Anterior cingulate cortex (tissue), 58 donors: ENCODE measurements around the gene DGKQ.

Source experiments
- DNase-seq, 58 donors: peaks; one replicate each; lab custom pipeline; 2025; lab: John Stamatoyannopoulos, UW

DGKQ gene

GRCh38 chr4:912548-913279, 60.7 kb downstream of the DGKQ start:
- peak in 12 of 58 donors; percentile 11 to 58 (median 26) for DNase-seq

DNA sequence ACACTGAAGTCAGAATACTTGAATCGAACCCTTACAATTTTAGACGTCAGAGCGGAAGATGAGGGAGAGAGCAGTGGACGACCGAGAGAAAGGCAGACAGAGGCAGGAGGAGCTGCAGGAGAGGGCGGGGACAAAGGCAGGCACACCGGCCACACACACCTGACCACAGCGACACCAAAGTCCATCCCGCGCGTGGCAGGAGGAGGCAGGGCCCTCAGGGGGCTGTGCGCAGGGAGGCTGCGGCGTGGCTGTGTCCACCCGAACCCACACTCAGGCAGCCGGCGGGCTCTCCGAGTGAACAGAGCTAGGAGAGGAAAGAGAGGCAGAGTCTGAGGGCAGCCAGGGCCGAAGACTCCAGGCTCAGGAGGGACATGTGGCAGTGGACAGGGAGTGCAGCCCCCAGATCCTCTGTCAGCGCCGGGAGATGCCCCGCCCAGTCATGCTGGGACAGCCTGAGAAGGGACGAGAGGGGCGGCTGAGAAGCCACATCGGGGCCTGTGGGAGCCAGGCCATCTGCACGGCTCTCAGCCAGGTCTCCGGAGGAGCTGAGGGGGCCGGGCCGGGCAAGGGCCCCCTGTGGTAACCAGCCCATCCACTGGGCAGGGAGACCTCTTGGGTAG, 61.4 kb downstream of the DGKQ start:
- DNase-seq: no peak

- no peak for DNase-seq
These were observed 62.1 kb downstream of the DGKQ start for GRCh38 chr4:911221-911751.

DNA sequence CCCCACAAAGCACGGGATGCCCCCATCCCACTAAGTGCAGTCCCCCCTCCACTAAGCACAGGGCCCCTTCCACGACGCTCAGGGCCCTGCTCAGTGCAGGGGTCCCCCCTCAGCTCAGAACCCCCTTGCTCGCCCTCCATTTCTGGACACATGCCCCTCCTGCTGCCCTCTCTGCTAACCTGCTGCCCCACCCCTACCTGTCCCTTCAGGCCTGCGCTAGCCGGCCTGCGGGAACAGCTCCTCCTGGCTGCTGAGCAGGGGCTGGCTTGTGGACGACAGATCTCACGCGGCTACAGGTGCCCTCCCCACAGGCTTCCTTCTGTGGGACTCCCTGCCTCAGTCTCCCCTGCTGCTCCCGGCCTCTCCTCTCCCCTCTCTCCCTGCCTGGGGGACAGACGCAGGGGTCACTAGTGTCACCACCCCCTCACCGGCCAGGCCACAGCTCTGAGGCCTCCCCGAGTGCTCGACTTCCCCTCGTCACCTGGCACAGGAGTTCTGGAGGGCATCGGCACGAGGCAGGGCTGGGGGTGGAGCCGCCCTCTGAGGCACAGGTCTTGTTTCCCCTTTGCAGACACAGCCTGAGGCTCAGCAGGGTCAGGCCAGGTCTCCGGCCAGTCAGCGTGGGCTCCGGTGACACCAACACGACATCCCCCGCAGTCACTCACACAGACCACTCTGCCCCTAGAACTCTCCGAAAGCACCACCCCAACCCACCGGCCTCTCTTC, 62.8 kb downstream of the DGKQ start:
- no peak for DNase-seq

DNA sequence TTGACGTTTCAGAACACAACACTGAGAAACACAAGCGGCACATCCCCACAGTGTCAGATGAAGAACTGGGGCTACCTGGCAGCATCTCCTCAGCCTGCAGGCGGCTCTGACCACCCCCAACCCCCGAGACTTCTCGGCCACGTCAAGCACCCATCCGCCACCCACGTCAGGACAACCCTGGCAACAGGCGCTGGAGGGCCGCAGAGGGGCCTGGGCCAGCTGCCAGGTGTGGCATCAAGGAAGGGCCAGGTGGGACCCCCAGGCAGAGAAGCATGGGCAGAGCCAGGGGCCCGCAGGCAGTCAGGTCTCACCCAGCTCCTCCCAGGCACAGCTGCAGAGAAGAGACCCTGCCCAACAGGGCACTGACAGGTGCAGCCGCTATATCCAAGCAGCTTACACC, 63.5 kb downstream of the DGKQ start:
- DNase-seq: no peak

DNA sequence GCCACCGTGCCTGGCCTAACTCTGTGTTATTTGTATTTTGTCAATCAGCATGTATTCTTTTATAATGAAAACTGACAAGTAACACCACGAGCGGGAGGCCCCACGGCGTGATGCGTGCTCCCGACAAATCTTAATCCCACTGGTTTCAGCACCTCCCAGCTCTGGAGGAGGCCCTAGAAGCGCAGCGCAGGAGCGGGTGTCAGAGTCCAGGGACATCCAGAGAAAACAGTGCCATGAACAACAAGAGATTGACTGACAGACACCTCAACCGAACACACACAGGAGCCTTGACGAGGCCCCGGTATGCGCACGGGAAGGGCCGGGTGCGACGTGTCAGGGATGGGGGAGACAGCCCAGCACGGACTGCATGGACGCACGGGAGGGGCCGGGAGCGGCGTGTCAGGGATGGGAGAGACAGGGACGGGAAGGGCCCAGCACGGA, 64.2 kb downstream of the DGKQ start:
- no peak for DNase-seq
